Transverse colon (tissue), 4 donors: ENCODE measurements around the gene UBIAD1.

Experiments
- CTCF ChIP-seq, 5 experiments: fragments of 200-600 bp in 3 of 5; fragments of 450-650 bp in 2 of 5; sonication (generic) in 3 of 5; IDR thresholded peaks; 1 replicate in 2 of 5; 2 replicates in 3 of 5; pipeline ENCODE4 v1.5.1; 2016 to 2017; ENCODE audit warnings: antibody characterized with exemption in 5 of 5, inconsistent platforms in 3 of 5, mild to moderate bottlenecking in 2 of 5, moderate library complexity in 1 of 5
- POLR2AphosphoS5 ChIP-seq, 3 donors: sonication (generic); formaldehyde crosslinking; IDR thresholded peaks; one replicate each; pipeline ENCODE4 v1.6.1; 2016; ENCODE audit warnings: antibody characterized with exemption in 3 of 3

DNA sequence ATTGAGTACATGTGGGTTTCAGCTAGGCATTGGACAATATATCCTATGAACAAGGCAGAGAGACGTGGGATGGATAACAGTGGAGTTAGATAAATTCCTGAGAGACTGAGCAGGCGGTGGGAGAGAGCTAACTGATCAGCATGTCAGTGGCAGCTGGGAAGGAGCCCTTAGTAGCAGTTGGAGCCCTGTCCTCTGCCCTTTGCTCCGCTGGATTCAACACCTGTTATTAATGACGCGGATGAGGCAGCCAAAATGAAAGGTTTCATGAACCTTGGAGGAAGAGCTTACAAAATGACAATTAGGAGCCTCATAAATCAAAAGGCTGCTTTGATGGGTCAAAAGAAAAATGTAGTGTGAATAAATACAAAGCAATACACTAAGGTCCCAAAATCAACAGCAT, 16.1 kb downstream of the UBIAD1 start:
- TF ChIP-seq CTCF (IDR thresholded peaks at IDR 0.05) (no peak), POLR2AphosphoS5 (IDR thresholded peaks at IDR 0.05) (no peak)
